ENCODE measurements around the gene PGK2. TPM values are rescaled to one million over a fixed set of nuclear protein-coding genes. Genes with fewer than 3 reads are reported as not detected.

Gene PGK2
- not detected for polyA plus RNA-seq (2013)

DNA sequence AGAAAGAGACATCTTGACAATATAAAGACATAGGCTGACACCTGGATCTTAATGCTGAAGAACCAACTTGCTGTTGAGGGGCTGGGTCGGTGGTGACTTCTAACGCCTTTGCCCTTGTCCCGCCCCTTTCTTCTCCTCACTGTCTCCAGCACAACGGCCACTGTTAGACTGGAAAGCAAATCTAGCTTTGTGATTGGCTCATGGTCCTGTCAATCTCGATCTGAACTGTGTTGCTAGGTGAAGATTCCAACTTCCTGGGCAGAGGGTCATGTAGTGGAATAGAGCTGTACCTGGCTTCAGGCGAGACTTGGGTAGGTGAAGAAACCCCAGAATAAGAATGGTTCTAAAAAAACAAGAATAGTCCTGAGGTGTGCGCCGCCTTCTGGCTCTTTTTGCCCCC, at the start of gene PGK2:
Gene PGK2, minus strand, starts transcription at position 110 of the 400 bp plus-strand sequence. Its CDS starts 98 bp downstream, at position 12.
- Histone ChIP-seq H3K27me3 (replicated peaks in 2 of 5; ENCODE audit: control insufficient read depth in 4 of 5, insufficient read depth in 5 of 5, low read length in 4 of 5) (no peaks in the 10 kb centered on the region), H3K9me3 (ENCODE audit: control extremely low read depth in 1 of 5, control insufficient read depth in 4 of 5, insufficient read depth in 2 of 5, low read depth in 1 of 5, low read length in 4 of 5) (no peaks in the 10 kb centered on the region), H3K4me3 (ENCODE audit: control insufficient read depth in 1 of 7, extremely low read depth in 1 of 7, insufficient read depth in 4 of 7, low read depth in 2 of 7, low read length in 6 of 7) (no peak within 1 kb of the TSS), H3K4me1 (ENCODE audit: control extremely low read depth in 1 of 4, control insufficient read depth in 4 of 4, insufficient read depth in 4 of 4, low read length in 3 of 4) (peaks cover 0 to 11% (median 4%) of the 10 kb centered on the region in 4 experiments), H3K36me3 (ENCODE audit: control insufficient read depth in 4 of 4, insufficient read depth in 4 of 4, low read length in 3 of 4) (no peaks in the 10 kb centered on the region), H3K27ac (ENCODE audit: insufficient read depth in 1 of 2, low read depth in 1 of 2, low read length in 2 of 2, poor library complexity in 1 of 2, severe bottlenecking in 2 of 2) (no peak within 1 kb of the TSS)
- ChIA-PET CTCF (interaction anchor here (0.9 to 1.8 kb wide), 2 partner anchors 11 to 138 kb away, joined by 3 to 4 read pairs; no protein-coding TSS in a partner anchor), POLR2A (no interaction called here)
- WGBS (ENCODE audit: insufficient coverage): 97% methylated on average over 5 of the region's 8 CpGs
- no peak for DNase-seq

DNA sequence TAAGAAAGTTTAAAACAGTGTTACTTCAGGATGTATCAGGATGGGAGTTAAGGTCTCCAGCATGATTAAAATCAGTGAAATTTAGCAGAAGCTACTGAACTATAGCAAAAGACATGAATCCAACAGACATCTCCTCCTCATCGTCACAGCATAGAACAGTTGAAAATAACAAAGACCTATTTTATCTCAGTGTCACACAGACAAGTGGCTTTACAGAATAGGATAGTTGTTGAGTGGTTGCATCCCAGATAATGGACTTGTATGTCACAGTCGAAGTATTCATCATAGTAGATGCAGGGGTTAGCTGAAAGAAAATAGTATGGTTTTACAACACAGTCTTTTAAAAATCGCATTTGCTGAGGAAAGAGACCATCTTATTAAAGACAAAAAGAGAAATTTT, 48.1 kb upstream of the PGK2 start:
- H3K27ac ChIP-seq (ENCODE audit: insufficient read depth in 1 of 2, low read depth in 1 of 2, low read length in 2 of 2, poor library complexity in 1 of 2, severe bottlenecking in 2 of 2): no peak overlapping the region
- CTCF ChIA-PET: interaction anchor here (0.8 kb wide), 1 partner anchor 10 kb away, joined by 3 read pairs; no protein-coding TSS in a partner anchor
- H3K9me3 ChIP-seq (ENCODE audit: control extremely low read depth in 1 of 5, control insufficient read depth in 4 of 5, insufficient read depth in 2 of 5, low read depth in 1 of 5, low read length in 4 of 5): no peaks in the 10 kb centered on the region
- no peaks in the 10 kb centered on the region for H3K36me3 ChIP-seq (ENCODE audit: control insufficient read depth in 4 of 4, insufficient read depth in 4 of 4, low read length in 3 of 4)
- DNase-seq: peak in 1 of 3 donors; percentile 13
- WGBS (ENCODE audit: insufficient coverage): no CpG with 5 or more reads among the region's 3 CpGs
- POLR2A ChIA-PET: no interaction called here
- no peaks in the 10 kb centered on the region for H3K27me3 ChIP-seq (replicated peaks in 2 of 5; ENCODE audit: control insufficient read depth in 4 of 5, insufficient read depth in 5 of 5, low read length in 4 of 5)
- no peaks in the 10 kb centered on the region for H3K4me1 ChIP-seq (ENCODE audit: control extremely low read depth in 1 of 4, control insufficient read depth in 4 of 4, insufficient read depth in 4 of 4, low read length in 3 of 4)
- H3K4me3 ChIP-seq (ENCODE audit: control insufficient read depth in 1 of 7, extremely low read depth in 1 of 7, insufficient read depth in 4 of 7, low read depth in 2 of 7, low read length in 6 of 7): no peak overlapping the region

DNA sequence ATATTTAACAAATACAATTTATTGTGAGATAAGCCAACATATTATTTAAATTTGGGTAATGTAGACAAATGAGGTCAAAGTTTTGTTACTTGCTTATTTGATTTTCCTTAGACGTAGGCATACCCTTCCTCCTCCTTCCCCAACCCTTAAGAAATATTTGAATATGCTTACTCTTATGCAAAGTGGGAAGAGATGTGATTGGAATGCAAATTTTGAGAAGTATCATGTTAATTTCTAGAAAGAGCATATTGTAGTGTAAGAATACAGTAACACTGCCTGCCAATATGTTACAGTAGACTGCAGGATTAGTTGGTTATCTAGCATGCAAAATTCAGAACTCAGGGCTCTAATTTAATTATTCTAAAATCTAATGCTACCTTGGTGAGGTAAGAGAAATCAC, 46.3 kb upstream of the PGK2 start:
- H3K4me1 ChIP-seq (ENCODE audit: control extremely low read depth in 1 of 4, control insufficient read depth in 4 of 4, insufficient read depth in 4 of 4, low read length in 3 of 4): no peaks in the 10 kb centered on the region
- no peaks in the 10 kb centered on the region for H3K27me3 ChIP-seq (replicated peaks in 2 of 5; ENCODE audit: control insufficient read depth in 4 of 5, insufficient read depth in 5 of 5, low read length in 4 of 5)
- no CpG with 5 or more reads among the region's 1 CpG for WGBS (ENCODE audit: insufficient coverage)
- no peak overlapping the region for H3K27ac ChIP-seq (ENCODE audit: insufficient read depth in 1 of 2, low read depth in 1 of 2, low read length in 2 of 2, poor library complexity in 1 of 2, severe bottlenecking in 2 of 2)
- H3K4me3 ChIP-seq (ENCODE audit: control insufficient read depth in 1 of 7, extremely low read depth in 1 of 7, insufficient read depth in 4 of 7, low read depth in 2 of 7, low read length in 6 of 7): no peak overlapping the region
- no peak for DNase-seq
- H3K36me3 ChIP-seq (ENCODE audit: control insufficient read depth in 4 of 4, insufficient read depth in 4 of 4, low read length in 3 of 4): no peaks in the 10 kb centered on the region
- ChIA-PET POLR2A (no interaction called here), CTCF (interaction anchor here (1.2 kb wide), 1 partner anchor 18 kb away, joined by 3 read pairs; no protein-coding TSS in a partner anchor)
- no peaks in the 10 kb centered on the region for H3K9me3 ChIP-seq (ENCODE audit: control extremely low read depth in 1 of 5, control insufficient read depth in 4 of 5, insufficient read depth in 2 of 5, low read depth in 1 of 5, low read length in 4 of 5)

DNA sequence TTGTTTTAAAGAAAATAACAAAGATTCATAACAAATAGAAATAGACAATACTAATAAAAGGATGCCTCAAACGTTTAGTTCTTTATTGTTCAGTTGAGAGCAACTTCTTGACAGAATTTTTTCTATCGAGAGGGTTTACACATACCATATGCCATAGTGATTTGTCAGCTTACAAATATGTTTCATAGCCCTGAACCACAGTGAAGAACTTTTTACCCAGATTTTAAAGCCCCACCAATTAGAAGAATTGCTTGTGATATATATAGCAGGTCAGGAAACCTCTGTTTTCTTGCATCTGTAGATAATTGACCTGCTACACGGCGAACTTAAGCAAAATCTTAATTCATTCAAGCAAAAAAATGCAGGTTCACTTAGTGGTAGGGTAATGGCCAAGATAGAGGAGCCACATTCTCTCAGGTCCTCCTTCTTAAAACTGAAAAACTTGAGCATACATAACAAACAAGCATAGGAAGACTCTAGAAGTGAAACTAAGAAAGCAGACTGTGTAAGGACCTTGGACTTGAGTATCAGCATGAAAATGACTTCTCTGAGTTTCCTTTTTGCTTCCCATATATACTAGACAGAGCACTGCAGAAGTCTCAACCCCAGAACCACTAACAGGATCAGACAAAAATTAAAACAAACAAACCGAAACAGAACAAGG, 39.8 kb upstream of the PGK2 start:
- ChIA-PET POLR2A (no interaction called here), CTCF (interaction anchor here (2.2 kb wide), 1 partner anchor 22 kb away, joined by 9 read pairs; no protein-coding TSS in a partner anchor)
- Histone ChIP-seq H3K36me3 (ENCODE audit: control insufficient read depth in 4 of 4, insufficient read depth in 4 of 4, low read length in 3 of 4) (no peaks in the 10 kb centered on the region), H3K9me3 (ENCODE audit: control extremely low read depth in 1 of 5, control insufficient read depth in 4 of 5, insufficient read depth in 2 of 5, low read depth in 1 of 5, low read length in 4 of 5) (no peaks in the 10 kb centered on the region), H3K27ac (ENCODE audit: insufficient read depth in 1 of 2, low read depth in 1 of 2, low read length in 2 of 2, poor library complexity in 1 of 2, severe bottlenecking in 2 of 2) (peak overlapping the region; percentile 56 to 81), H3K4me1 (ENCODE audit: control extremely low read depth in 1 of 4, control insufficient read depth in 4 of 4, insufficient read depth in 4 of 4, low read length in 3 of 4) (peaks cover 0 to 14% (median 3%) of the 10 kb centered on the region in 4 experiments), H3K4me3 (ENCODE audit: control insufficient read depth in 1 of 7, extremely low read depth in 1 of 7, insufficient read depth in 4 of 7, low read depth in 2 of 7, low read length in 6 of 7) (peak overlapping the region in 6 of 7 experiments; percentile 10 to 79 (median 50)), H3K27me3 (replicated peaks in 2 of 5; ENCODE audit: control insufficient read depth in 4 of 5, insufficient read depth in 5 of 5, low read length in 4 of 5) (no peaks in the 10 kb centered on the region)
- 0% methylated on average over 2 of the region's 5 CpGs for WGBS (ENCODE audit: insufficient coverage)
- DNase-seq: peak; percentile 22 to 46 (median 37)

- Histone ChIP-seq H3K27me3 (replicated peaks in 2 of 5; ENCODE audit: control insufficient read depth in 4 of 5, insufficient read depth in 5 of 5, low read length in 4 of 5) (no peaks in the 10 kb centered on the region), H3K4me3 (ENCODE audit: control insufficient read depth in 1 of 7, extremely low read depth in 1 of 7, insufficient read depth in 4 of 7, low read depth in 2 of 7, low read length in 6 of 7) (no peak overlapping the region), H3K4me1 (ENCODE audit: control extremely low read depth in 1 of 4, control insufficient read depth in 4 of 4, insufficient read depth in 4 of 4, low read length in 3 of 4) (no peaks in the 10 kb centered on the region), H3K27ac (ENCODE audit: insufficient read depth in 1 of 2, low read depth in 1 of 2, low read length in 2 of 2, poor library complexity in 1 of 2, severe bottlenecking in 2 of 2) (no peak overlapping the region), H3K9me3 (ENCODE audit: control extremely low read depth in 1 of 5, control insufficient read depth in 4 of 5, insufficient read depth in 2 of 5, low read depth in 1 of 5, low read length in 4 of 5) (no peaks in the 10 kb centered on the region), H3K36me3 (ENCODE audit: control insufficient read depth in 4 of 4, insufficient read depth in 4 of 4, low read length in 3 of 4) (no peaks in the 10 kb centered on the region)
- ChIA-PET CTCF (no interaction called here), POLR2A (no interaction called here)
- DNase-seq: no peak
- 100% methylated on average over 1 of the region's 2 CpGs for WGBS (ENCODE audit: insufficient coverage)
These were observed 28.1 kb upstream of the PGK2 start for GRCh38 chr6:49815166-49815565.

- Histone ChIP-seq H3K36me3 (ENCODE audit: control insufficient read depth in 4 of 4, insufficient read depth in 4 of 4, low read length in 3 of 4) (no peaks in the 10 kb centered on the region), H3K27ac (ENCODE audit: insufficient read depth in 1 of 2, low read depth in 1 of 2, low read length in 2 of 2, poor library complexity in 1 of 2, severe bottlenecking in 2 of 2) (no peak overlapping the region), H3K27me3 (replicated peaks in 2 of 5; ENCODE audit: control insufficient read depth in 4 of 5, insufficient read depth in 5 of 5, low read length in 4 of 5) (no peaks in the 10 kb centered on the region), H3K4me3 (ENCODE audit: control insufficient read depth in 1 of 7, extremely low read depth in 1 of 7, insufficient read depth in 4 of 7, low read depth in 2 of 7, low read length in 6 of 7) (no peak overlapping the region), H3K9me3 (ENCODE audit: control extremely low read depth in 1 of 5, control insufficient read depth in 4 of 5, insufficient read depth in 2 of 5, low read depth in 1 of 5, low read length in 4 of 5) (no peaks in the 10 kb centered on the region), H3K4me1 (ENCODE audit: control extremely low read depth in 1 of 4, control insufficient read depth in 4 of 4, insufficient read depth in 4 of 4, low read length in 3 of 4) (no peaks in the 10 kb centered on the region)
- WGBS (ENCODE audit: insufficient coverage): 89% methylated on average over 2 of the region's 2 CpGs
- ChIA-PET POLR2A (no interaction called here), CTCF (no interaction called here)
- DNase-seq: no peak
These were observed 26.2 kb upstream of the PGK2 start for GRCh38 chr6:49813248-49813647.

- Histone ChIP-seq H3K27ac (ENCODE audit: insufficient read depth in 1 of 2, low read depth in 1 of 2, low read length in 2 of 2, poor library complexity in 1 of 2, severe bottlenecking in 2 of 2) (no peak overlapping the region), H3K36me3 (ENCODE audit: control insufficient read depth in 4 of 4, insufficient read depth in 4 of 4, low read length in 3 of 4) (no peaks in the 10 kb centered on the region), H3K27me3 (replicated peaks in 2 of 5; ENCODE audit: control insufficient read depth in 4 of 5, insufficient read depth in 5 of 5, low read length in 4 of 5) (no peaks in the 10 kb centered on the region), H3K9me3 (ENCODE audit: control extremely low read depth in 1 of 5, control insufficient read depth in 4 of 5, insufficient read depth in 2 of 5, low read depth in 1 of 5, low read length in 4 of 5) (no peaks in the 10 kb centered on the region), H3K4me3 (ENCODE audit: control insufficient read depth in 1 of 7, extremely low read depth in 1 of 7, insufficient read depth in 4 of 7, low read depth in 2 of 7, low read length in 6 of 7) (no peak overlapping the region), H3K4me1 (ENCODE audit: control extremely low read depth in 1 of 4, control insufficient read depth in 4 of 4, insufficient read depth in 4 of 4, low read length in 3 of 4) (no peaks in the 10 kb centered on the region)
- ChIA-PET POLR2A (no interaction called here), CTCF (no interaction called here)
- no peak for DNase-seq
- 100% methylated on average over 3 of the region's 4 CpGs for WGBS (ENCODE audit: insufficient coverage)
These were observed 19.1 kb upstream of the PGK2 start for GRCh38 chr6:49806145-49806544.

All from common myeloid progenitor, CD34-positive (primary cell).